NCI-H1105 (cell line): Measurements from ENCODE around the gene TRAK1.

Source experiments
- DNase-seq: peaks from one replicate; lab custom pipeline; 2025; lab: John Stamatoyannopoulos, UW

TRAK1 gene

GRCh38 chr3:42177068-42177800 lies 86.1 kb downstream of the TRAK1 start:
- DNase-seq: no peak

DNA sequence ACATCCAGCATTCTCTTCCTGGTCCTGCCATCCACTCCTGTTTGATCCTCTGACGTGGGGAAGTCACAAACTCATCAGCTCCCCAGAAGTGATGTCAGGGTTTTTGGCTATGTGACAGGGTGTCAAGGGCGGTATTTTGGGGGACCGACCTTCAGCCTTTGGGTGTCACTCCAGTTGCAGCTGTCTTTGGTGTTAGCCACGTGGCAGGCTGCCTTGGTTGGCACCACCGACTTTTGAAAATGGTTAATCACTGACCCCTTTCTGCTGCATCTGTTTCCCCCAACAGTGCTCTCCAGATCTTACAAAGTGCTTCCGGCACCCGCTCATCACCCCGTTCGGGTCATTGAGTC lies 86.6 kb downstream of the TRAK1 start:
- no peak for DNase-seq

- DNase-seq: no peak
These were observed 88.1 kb downstream of the TRAK1 start for GRCh38 chr3:42179110-42179725.

GRCh38 chr3:42180901-42181300 lies 89.7 kb downstream of the TRAK1 start:
- DNase-seq: no peak

- DNase-seq: no peak
These were observed 91.4 kb downstream of the TRAK1 start for GRCh38 chr3:42182555-42182954.

DNA sequence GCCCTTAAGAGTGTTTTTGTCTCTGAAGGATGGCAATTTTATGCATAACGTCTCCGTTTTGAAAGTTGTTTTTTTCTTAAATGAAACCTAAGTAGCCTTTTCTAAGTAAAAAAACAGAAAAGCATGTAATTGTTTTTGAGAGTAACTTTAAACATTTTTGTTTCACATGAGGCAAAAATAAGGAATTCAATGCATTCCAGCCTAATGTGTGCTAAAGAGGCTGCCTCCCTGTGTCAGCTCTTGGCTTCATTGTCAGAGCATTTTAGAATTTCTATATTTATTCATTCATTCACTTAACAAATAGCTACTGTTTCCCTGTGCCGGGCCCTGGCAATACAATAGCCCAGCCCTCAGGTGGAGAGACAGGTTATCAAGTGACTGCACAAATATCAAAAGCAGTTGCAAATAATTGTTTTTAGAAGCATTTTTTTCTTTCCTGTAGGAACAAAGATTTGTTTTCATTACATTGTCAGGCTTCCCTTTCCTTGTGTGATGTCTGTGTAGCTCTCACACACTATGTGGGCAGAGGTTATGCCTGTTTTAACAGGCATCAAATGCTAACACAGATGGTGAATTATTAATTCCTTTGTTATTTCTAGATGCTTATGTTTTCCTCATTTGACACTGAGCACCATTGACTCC lies 93.0 kb downstream of the TRAK1 start:
- DNase-seq: no peak

- DNase-seq: no peak
These were observed 93.7 kb downstream of the TRAK1 start for GRCh38 chr3:42184651-42185443.

- DNase-seq: no peak
These were observed 96.8 kb downstream of the TRAK1 start for GRCh38 chr3:42187936-42188335.

GRCh38 chr3:42188376-42188775 lies 97.2 kb downstream of the TRAK1 start:
- no peak for DNase-seq

- DNase-seq: no peak
These were observed 97.9 kb downstream of the TRAK1 start for GRCh38 chr3:42189001-42189460.

DNA sequence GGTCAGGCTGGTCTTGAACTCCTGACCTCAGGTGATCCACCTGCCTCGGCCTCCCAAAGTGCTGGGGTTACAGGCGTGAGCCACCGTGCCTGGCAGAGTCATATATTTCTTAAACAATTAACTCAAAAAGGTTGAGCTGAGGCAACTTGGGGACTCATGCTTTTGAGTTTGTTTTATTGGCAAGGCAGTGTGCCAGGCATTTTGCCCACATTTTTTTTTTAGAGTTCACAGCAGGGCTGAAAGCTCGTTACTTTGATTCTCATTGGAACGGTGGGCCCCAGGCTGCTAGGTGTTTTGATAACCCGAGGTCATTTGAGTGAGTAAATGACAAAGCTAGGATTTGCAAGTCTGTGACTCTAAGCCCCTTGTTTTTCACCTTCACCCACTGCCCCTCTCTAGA lies 98.6 kb downstream of the TRAK1 start:
- DNase-seq: no peak

DNA sequence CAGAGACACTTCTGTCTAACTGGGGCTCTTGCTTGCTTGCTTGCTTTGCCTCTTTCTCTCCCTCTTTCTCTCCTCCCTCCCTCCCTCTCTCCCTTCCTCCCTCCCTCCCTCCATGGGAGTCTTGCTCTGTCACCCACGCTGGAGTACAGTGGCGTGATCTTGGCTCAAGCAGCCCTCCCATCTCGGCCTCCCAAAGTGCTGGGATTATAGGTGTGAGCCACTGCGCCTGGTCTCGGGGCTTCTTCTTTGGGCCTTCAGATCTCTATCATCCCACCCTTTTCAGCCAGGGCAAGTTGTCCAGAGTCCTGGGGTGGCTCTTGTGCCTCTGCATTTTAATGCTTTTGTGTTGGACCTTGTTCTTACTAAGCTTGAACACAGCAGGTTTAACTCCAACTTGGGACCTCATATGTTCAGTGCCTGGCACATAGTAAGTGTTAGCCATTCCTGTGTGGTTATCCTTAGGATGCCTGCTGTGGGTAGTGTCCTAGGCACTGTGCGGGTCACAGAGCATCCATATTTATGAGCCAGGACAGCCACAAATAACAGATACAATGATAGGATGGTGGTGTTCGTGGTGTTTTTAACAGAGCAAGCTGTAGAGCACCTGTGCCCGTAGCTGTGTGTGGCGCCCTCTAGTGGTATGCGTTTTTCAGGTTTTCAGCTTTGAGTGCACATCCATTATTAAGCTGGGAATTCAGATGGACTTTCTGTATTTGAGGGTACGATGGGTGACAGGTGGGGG lies 99.7 kb downstream of the TRAK1 start:
- DNase-seq: peak; percentile 36

DNA sequence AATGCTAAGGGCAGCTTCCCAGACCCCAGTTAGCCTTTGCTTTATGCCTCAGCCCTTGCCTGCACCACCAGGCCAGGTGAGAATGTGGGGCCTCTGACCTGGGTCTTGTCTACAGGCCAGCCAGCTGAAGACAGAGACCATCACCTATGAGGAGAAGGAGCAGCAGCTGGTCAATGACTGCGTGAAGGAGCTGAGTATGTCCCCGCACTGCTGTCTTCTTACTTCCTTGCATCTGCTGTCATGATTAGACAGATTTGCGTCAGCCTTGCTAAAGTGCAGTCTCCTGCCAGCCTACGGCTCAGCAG lies 100.2 kb downstream of the TRAK1 start:
- no peak for DNase-seq

DNA sequence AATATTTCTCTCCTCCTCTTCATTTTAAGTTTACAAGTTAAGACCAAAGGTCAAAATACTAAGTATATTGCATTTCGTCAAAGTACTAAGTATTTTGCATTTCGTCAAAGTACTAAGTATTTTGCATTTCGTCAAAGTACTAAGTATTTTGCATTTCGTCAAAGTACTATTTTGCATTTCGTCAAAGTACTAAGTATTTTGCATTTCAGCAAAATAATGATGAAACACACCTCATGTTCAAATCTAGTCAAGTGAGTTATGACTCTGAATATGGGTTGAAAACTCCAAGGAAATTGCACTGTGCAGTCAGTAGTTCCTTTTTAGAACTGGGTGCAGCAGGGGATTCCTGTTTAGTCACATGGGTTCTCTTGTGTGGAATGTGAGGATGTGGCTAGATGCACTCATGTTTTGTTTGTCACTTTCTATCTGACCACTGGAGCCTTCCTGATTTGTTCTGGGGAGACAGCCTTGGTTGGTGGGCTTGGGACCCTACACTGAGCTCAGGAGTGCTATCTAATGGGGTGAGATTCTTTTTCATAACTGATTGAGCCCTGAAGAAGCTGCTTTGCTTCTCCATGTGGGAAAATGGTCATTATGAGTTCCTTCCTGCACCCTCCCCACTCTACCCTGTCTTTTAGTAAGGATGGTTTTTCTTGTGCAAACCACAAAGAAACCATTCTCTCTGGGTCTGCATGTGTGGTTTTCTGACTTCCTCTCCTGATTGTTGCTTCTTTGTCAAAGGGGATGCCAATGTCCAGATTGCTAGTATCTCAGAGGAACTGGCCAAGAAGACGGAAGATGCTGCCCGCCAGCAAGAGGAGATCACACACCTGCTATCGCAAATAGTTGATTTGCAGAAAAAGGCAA lies 101.4 kb downstream of the TRAK1 start:
- no peak for DNase-seq

GRCh38 chr3:42194943-42195510 lies 103.9 kb downstream of the TRAK1 start:
- no peak for DNase-seq

DNA sequence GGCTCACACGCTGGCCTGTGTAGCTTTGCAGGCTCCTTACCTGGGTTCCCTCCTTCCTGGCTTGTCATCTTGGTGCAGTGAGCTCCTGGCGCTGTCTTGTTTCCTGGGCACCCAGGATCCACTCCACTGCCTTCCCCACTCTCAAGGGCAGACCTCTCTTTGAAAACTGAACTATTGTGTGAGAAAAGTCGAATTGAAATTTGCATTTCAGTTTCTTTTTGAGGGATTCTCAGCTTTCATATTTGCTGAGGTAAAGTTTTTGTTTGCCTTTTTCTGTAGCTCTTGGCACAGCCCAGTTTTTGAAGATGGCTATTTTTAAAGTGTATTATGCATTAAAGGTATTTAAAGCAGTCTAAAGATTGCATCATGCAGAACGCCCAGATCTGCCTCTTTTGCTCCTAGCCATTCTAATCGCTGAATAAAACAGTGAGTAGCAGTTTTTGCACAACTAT lies 104.7 kb downstream of the TRAK1 start:
- DNase-seq: no peak

GRCh38 chr3:42198709-42199108 lies 107.6 kb downstream of the TRAK1 start:
- no peak for DNase-seq

- no peak for DNase-seq
These were observed 111.2 kb downstream of the TRAK1 start for GRCh38 chr3:42202217-42202865.

DNA sequence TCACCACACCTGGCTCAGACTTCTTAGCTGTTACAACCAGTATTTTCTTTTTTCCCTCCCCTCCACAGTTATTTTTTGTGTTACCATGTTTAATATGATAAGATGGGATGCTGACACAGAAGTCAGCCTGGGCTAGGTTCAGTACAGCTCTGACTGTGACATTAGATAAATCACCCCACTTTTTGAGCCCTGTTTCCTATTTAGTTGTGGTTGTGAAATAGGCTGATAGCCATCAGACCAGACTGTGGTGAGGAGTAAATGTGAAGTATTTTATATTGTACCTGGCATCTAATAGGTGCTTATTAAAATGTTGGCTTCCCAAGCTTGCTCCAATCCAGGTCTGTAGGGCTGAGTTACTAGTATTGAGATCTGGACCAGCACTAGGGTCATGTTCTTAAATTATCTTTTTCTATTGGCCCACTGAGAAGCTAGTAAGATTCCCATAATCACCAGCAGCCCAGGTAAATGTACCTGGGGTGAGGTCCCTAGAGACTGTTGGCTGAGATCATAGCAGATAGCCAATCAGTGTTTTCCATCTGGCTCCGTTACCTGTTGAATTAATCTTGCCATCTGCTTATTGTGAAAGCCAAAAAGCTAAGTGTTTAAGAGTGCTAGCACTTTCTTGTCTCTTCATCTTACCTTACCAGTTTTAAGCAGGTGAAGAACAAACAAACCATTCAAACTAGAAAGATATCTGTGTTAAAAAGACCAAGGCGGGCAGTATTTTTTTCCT lies 113.9 kb downstream of the TRAK1 start:
- no peak for DNase-seq
